Measurements from ENCODE around the gene CEBPG. TPM values are rescaled to one million over a fixed set of nuclear protein-coding genes. Genes with fewer than 3 reads are reported as not detected.

The CEBPG gene
- total and polyA plus RNA-seq, 9 of the 15 experiments (the other 6 are each of a cell fraction or from before 2014, with no cell fraction given) = 9.5 to 34.9 (median 30.9) TPM

DNA sequence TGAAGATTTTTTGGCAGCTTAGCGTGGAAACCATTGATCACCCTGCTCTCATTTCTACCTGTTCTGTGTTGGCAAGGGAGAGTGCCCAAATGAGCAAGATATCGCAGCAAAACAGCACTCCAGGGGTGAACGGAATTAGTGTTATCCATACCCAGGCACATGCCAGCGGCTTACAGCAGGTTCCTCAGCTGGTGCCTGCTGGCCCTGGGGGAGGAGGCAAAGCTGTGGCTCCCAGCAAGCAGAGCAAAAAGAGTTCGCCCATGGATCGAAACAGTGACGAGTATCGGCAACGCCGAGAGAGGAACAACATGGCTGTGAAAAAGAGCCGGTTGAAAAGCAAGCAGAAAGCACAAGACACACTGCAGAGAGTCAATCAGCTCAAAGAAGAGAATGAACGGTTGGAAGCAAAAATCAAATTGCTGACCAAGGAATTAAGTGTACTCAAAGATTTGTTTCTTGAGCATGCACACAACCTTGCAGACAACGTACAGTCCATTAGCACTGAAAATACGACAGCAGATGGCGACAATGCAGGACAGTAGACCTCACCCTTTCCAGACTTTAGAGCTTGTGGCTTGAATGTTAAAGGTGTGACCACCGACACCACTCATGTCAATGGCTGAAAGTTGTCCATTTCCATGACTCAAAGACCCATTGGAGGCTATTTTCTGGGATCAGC lies 5.8 kb downstream of the CEBPG start (continued):
- TF ChIP-seq, protein P1, sequence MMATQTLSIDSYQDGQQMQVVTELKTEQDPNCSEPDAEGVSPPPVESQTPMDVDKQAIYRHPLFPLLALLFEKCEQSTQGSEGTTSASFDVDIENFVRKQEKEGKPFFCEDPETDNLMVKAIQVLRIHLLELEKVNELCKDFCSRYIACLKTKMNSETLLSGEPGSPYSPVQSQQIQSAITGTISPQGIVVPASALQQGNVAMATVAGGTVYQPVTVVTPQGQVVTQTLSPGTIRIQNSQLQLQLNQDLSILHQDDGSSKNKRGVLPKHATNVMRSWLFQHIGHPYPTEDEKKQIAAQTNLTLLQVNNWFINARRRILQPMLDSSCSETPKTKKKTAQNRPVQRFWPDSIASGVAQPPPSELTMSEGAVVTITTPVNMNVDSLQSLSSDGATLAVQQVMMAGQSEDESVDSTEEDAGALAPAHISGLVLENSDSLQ (IDR thresholded peaks at IDR 0.05) = no peak

DNA sequence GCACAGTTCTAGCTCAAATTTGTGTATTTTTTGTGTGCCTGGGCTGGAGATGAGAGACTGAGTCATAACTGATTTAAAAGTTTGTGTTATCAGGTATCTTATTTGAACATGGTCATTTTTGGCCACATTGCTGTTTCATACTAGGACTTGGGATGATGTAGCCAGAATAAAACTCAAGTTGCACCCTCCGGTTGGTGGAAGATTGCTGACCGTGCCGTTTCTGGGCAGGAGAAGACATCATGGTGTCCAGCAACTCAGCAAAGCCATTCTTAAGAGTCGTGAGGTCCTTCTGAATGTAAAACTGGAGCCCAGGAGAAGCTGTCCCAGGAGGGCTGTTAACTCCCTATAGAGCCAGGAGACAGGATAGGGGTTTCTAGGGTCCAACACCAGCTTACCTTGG lies 7.6 kb downstream of the CEBPG start:
- Histone ChIP-seq H2AFZ (ENCODE audit: low read depth, low read length) (no peak overlapping the region), H3K9ac (ENCODE audit: insufficient read depth in 1 of 2, low read depth in 2 of 2, low read length in 2 of 2) (no peak overlapping the region), H3K4me3 (no peak overlapping the region), H3K9me3 (replicated peaks; ENCODE audit: control insufficient read depth, insufficient read depth, low read depth, low read length) (no peaks in the 10 kb centered on the region), H3K9me1 (ENCODE audit: control insufficient read depth, insufficient read depth, low read length) (no peaks in the 10 kb centered on the region), H3K4me2 (ENCODE audit: insufficient read depth, low read length) (no peak overlapping the region), H4K20me1 (replicated peaks; ENCODE audit: control insufficient read depth, insufficient read depth, low read length) (peaks cover 84% of the 10 kb centered on the region), H3K4me1 (replicated peaks in 1 of 2; ENCODE audit: control insufficient read depth in 2 of 2, insufficient read depth in 2 of 2, low read length in 2 of 2) (peaks cover 0 to 8% of the 10 kb centered on the region in 2 experiments; a peak in 2 of 5 replicates), H3K27me3 (ENCODE audit: control insufficient read depth in 2 of 2, insufficient read depth in 2 of 2, low read length in 2 of 2) (no peaks in the 10 kb centered on the region), H3K79me2 (ENCODE audit: control insufficient read depth, insufficient read depth, low read length) (peaks cover 61% of the 10 kb centered on the region), H3K27ac (ENCODE audit: extremely low read depth, low read depth, low read length) (no peak overlapping the region), H3K36me3 (ENCODE audit: control insufficient read depth, insufficient read depth, low read length) (peaks cover 28% of the 10 kb centered on the region)
- no peak for FAIRE-seq
- WGBS (ENCODE audit: insufficient coverage, low coverage, missing lambda C conversion rate) = 83% methylated on average over 4 of the region's 4 CpGs
- POLR2A ChIA-PET = interaction anchor here (0.6 to 6.1 kb wide), 8 partner anchors 8 to 305 kb away, joined by 3 to 50 read pairs (median 4); partner anchors contain the start of gene CEBPG
- no peak for DNase-seq (ENCODE audit: extremely low read depth in 1 of 4, low spot score in 3 of 4)
- no peak for ATAC-seq
- no TSS peak for BruUV-seq (replicated peaks)
- peak; percentile 65 for TF ChIP-seq MAFG (tag; conservative IDR thresholded peaks at IDR 0.05)
- TF ChIP-seq ZNF316 (IDR thresholded peaks at IDR 0.05) = peak; percentile 74
- TF ChIP-seq SMAD2 (IDR thresholded peaks at IDR 0.05; ENCODE audit: low read depth, low read length) = no peak
- peak; percentile 58 for TF ChIP-seq C11orf30 (IDR thresholded peaks at IDR 0.05; ENCODE audit: low read depth)
- TF ChIP-seq MAFF (IDR thresholded peaks at IDR 0.05; ENCODE audit: low read length) = peak; percentile 56; the same call in 1 of the 2 replicates
- peak; percentile 67 for TF ChIP-seq MAFK (IDR thresholded peaks at IDR 0.05; ENCODE audit: low read length)
- TF ChIP-seq HDGF (IDR thresholded peaks at IDR 0.05) = no peak
- CTCF ChIA-PET (ENCODE audit: low intra/inter-chr PET ratio) = no interaction called here
- in situ Hi-C loops (cut with MboI) (no loop called here), intact Hi-C loops (cut with micrococcal nuclease) (no loop called here)

Measured in K562 (cell line).